ENCODE data around the gene CTSK.

- TF ChIP-seq CTCF (IDR thresholded peaks at IDR 0.05) (no peak), POLR2A (IDR thresholded peaks at IDR 0.05) (no peak), POLR2AphosphoS5 (IDR thresholded peaks at IDR 0.05) (no peak), EP300 (IDR thresholded peaks at IDR 0.05) (no peak)
Measured at GRCh38 chr1:150789396-150789795, 18.7 kb downstream of the CTSK start.

All from sigmoid colon (tissue), 4 donors.